SK-N-SH treated with all-trans-retinoic acid at 6 μM for 48 hours (cell line): ENCODE results near the gene NACA2.

Source experiments
- ATAC-seq: fragments of 200-7000 bp; cut with Tn5 transposase; 3 replicates; pipeline ENCODE4 v1.9.1; 2020; ENCODE audit warnings: mild to moderate bottlenecking, moderate library complexity
- ARNTL ChIP-seq: fragments of 450-650 bp; formaldehyde crosslinking; IDR thresholded peaks from 2 replicates; pipeline ENCODE4 v1.5.0; 2020; ENCODE audit warnings: low read depth, mild to moderate bottlenecking, moderate library complexity, borderline replicate concordance
- CREB5 ChIP-seq: fragments of 250-450 bp; sonication (Bioruptor Pico); IDR thresholded peaks from 2 replicates; pipeline ENCODE4 v1.5.1; 2020; ENCODE audit warnings: low read depth, mild to moderate bottlenecking, moderate library complexity
- CSDC2 ChIP-seq: fragments of 250-450 bp; sonication (Bioruptor Pico); IDR thresholded peaks from 2 replicates; pipeline ENCODE4 v1.5.0; 2020; ENCODE audit warnings: mild to moderate bottlenecking, moderate library complexity
- ESRRG ChIP-seq: fragments of 250-450 bp; sonication (Bioruptor Pico); IDR thresholded peaks from 2 replicates; pipeline ENCODE4 v1.6.1; 2021; ENCODE audit warnings: mild to moderate bottlenecking
- GLIS3 ChIP-seq: fragments of 250-450 bp; sonication (Bioruptor Pico); IDR thresholded peaks from 2 replicates; pipeline ENCODE4 v1.5.0; 2020; ENCODE audit warnings: mild to moderate bottlenecking, moderate library complexity
- ISL1 ChIP-seq: fragments of 250-450 bp; sonication (Bioruptor Pico); IDR thresholded peaks from 2 replicates; pipeline ENCODE4 v2.1.2; 2022; ENCODE audit warnings: mild to moderate bottlenecking, moderate library complexity
- OSR1 ChIP-seq: fragments of 250-450 bp; sonication (Bioruptor Pico); IDR thresholded peaks from 2 replicates; pipeline ENCODE4 v1.8.0; 2022; ENCODE audit warnings: moderate library complexity, mild to moderate bottlenecking, inconsistent platforms
- PATZ1 ChIP-seq: fragments of 250-450 bp; sonication (Bioruptor Pico); IDR thresholded peaks from 2 replicates; pipeline ENCODE4 v1.8.0; 2020; ENCODE audit warnings: mild to moderate bottlenecking, moderate library complexity, borderline replicate concordance
- RARB ChIP-seq: fragments of 250-450 bp; sonication (Bioruptor Pico); IDR thresholded peaks from 2 replicates; pipeline ENCODE4 v1.8.0; 2021; ENCODE audit warnings: mild to moderate bottlenecking, moderate library complexity
- SNAI2 ChIP-seq: fragments of 250-450 bp; sonication (Bioruptor Pico); IDR thresholded peaks from 2 replicates; pipeline ENCODE4 v1.5.0; 2020; ENCODE audit warnings: mild to moderate bottlenecking, moderate library complexity
- TCF4 ChIP-seq: fragments of 250-450 bp; sonication (Bioruptor Pico); IDR thresholded peaks from 2 replicates; pipeline ENCODE4 v1.8.0; 2021; ENCODE audit warnings: mild to moderate bottlenecking, moderate library complexity, borderline replicate concordance
- TOX ChIP-seq: fragments of 250-450 bp; sonication (Bioruptor Pico); IDR thresholded peaks from 2 replicates; pipeline ENCODE4 v1.8.0; 2021; ENCODE audit warnings: mild to moderate bottlenecking, moderate library complexity, borderline replicate concordance
- TSHZ2 ChIP-seq: fragments of 250-450 bp; sonication (Bioruptor Pico); IDR thresholded peaks from 2 replicates; pipeline ENCODE4 v1.5.0; 2020; ENCODE audit warnings: mild to moderate bottlenecking, moderate library complexity
- ZNF565 ChIP-seq: fragments of 450-650 bp; formaldehyde crosslinking; conservative IDR thresholded peaks from 2 replicates; pipeline ENCODE4 v1.5.0; 2020; ENCODE audit warnings: low read depth, mild to moderate bottlenecking, moderate library complexity
- ZNF70 ChIP-seq: fragments of 450-650 bp; formaldehyde crosslinking; IDR thresholded peaks from 2 replicates; pipeline ENCODE4 v1.5.0; 2020; ENCODE audit warnings: mild to moderate bottlenecking, moderate library complexity
- ZNF8 ChIP-seq: fragments of 450-650 bp; formaldehyde crosslinking; IDR thresholded peaks from 2 replicates; pipeline ENCODE4 v1.5.0; 2020; ENCODE audit warnings: mild to moderate bottlenecking, moderate library complexity
- TF ChIP-seq, protein P1 (sequence below): fragments of 250-450 bp; sonication (Bioruptor Pico); IDR thresholded peaks from 2 replicates; pipeline ENCODE4 v1.8.0; 2021; ENCODE audit warnings: low read depth, mild to moderate bottlenecking, moderate library complexity, borderline replicate concordance
- TF ChIP-seq, protein P2 (sequence below): fragments of 250-450 bp; sonication (Bioruptor Pico); IDR thresholded peaks from 2 replicates; pipeline ENCODE4 v1.5.1; 2021; ENCODE audit warnings: mild to moderate bottlenecking, moderate library complexity

The NACA2 gene

DNA sequence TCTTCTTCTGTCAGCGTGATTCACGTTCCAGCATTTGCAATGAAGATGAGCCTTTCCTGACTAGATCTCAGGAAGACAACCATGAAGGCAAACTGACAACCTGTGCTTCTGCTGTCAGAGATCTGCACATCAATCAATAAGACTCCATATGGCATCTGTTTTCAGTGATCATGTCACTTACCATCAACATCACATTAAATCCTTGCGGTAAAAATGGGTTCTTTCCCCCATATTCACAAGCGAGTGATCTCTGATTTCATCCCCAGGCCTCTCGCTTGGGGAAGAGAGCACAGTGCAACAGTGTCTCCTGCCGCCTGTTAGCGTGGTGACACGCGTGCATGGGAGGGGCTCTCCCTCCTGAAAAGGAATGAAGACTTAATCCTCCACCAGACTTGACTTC, 11.1 kb downstream of the NACA2 start:
- ATAC-seq: no peak
- TF ChIP-seq ZNF565: no peak
- no peak for TF ChIP-seq ARNTL (CRISPR knock-in tag)
- no peak for TF ChIP-seq TSHZ2 (CRISPR knock-in tag)
- TF ChIP-seq, protein P1, sequence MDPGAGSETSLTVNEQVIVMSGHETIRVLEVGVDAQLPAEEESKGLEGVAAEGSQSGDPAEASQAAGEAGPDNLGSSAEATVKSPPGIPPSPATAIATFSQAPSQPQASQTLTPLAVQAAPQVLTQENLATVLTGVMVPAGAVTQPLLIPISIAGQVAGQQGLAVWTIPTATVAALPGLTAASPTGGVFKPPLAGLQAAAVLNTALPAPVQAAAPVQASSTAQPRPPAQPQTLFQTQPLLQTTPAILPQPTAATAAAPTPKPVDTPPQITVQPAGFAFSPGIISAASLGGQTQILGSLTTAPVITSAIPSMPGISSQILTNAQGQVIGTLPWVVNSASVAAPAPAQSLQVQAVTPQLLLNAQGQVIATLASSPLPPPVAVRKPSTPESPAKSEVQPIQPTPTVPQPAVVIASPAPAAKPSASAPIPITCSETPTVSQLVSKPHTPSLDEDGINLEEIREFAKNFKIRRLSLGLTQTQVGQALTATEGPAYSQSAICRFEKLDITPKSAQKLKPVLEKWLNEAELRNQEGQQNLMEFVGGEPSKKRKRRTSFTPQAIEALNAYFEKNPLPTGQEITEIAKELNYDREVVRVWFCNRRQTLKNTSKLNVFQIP: no peak
- TF ChIP-seq RARB (CRISPR knock-in tag): no peak
- TF ChIP-seq, protein P2, sequence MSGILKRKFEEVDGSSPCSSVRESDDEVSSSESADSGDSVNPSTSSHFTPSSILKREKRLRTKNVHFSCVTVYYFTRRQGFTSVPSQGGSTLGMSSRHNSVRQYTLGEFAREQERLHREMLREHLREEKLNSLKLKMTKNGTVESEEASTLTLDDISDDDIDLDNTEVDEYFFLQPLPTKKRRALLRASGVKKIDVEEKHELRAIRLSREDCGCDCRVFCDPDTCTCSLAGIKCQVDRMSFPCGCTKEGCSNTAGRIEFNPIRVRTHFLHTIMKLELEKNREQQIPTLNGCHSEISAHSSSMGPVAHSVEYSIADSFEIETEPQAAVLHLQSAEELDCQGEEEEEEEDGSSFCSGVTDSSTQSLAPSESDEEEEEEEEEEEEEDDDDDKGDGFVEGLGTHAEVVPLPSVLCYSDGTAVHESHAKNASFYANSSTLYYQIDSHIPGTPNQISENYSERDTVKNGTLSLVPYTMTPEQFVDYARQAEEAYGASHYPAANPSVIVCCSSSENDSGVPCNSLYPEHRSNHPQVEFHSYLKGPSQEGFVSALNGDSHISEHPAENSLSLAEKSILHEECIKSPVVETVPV: no peak
- no peak for TF ChIP-seq ISL1 (CRISPR knock-in tag)
- TF ChIP-seq ESRRG (CRISPR knock-in tag): no peak

GRCh38 chr17:61579347-61579746, 11.7 kb downstream of the NACA2 start:
- TF ChIP-seq TSHZ2 (CRISPR knock-in tag): no peak
- TF ChIP-seq, protein P2: no peak
- TF ChIP-seq, protein P1: no peak
- TF ChIP-seq OSR1: no peak
- TF ChIP-seq ZNF70: no peak
- TF ChIP-seq ISL1 (CRISPR knock-in tag): no peak
- no peak for TF ChIP-seq SNAI2 (CRISPR knock-in tag)
- TF ChIP-seq ESRRG (CRISPR knock-in tag): no peak
- no peak for TF ChIP-seq GLIS3 (CRISPR knock-in tag)
- no peak for TF ChIP-seq PATZ1 (CRISPR knock-in tag)
- TF ChIP-seq TCF4 (CRISPR knock-in tag): no peak
- no peak for TF ChIP-seq ZNF8 (CRISPR knock-in tag)
- no peak for TF ChIP-seq TOX
- no peak for TF ChIP-seq RARB (CRISPR knock-in tag)
- TF ChIP-seq CSDC2 (CRISPR knock-in tag): no peak
- TF ChIP-seq CREB5: no peak
- no peak for ATAC-seq
